Thoracic aorta (tissue), 2 donors: ENCODE results near the gene DOCK11. TPM values are rescaled to one million over a fixed set of nuclear protein-coding genes. Genes with fewer than 3 reads are reported as not detected.

ENCODE experiments used
- ATAC-seq: fragments of 150-250 bp; one replicate; pipeline ENCODE4 v1.8.0; 2017; ENCODE audit warnings: low read depth; ENCODE audit not compliant: insufficient number of reproducible peaks, low FRiP score
- DNase-seq: peaks from one replicate; pipeline ENCODE4 v3.0.0-alpha.2; 2020; ENCODE audit warnings: low spot score
- H3K27ac ChIP-seq, 2 donors: fragments of 200-600 bp; sonication (generic); 1 replicate in 1 of 2; 2 replicates in 1 of 2; pipeline ENCODE4 v1.5.1; 2016; ENCODE audit warnings: mild to moderate bottlenecking in 2 of 2, moderate library complexity in 2 of 2
- H3K27me3 ChIP-seq: fragments of 200-600 bp; sonication (generic); replicated peaks from 2 replicates; pipeline ENCODE4 v1.6.0; 2016; ENCODE audit warnings: mild to moderate bottlenecking; ENCODE audit not compliant: insufficient read depth
- H3K36me3 ChIP-seq: fragments of 200-600 bp; sonication (generic); one replicate; pipeline ENCODE4 v1.5.1; 2016
- H3K4me1 ChIP-seq, 2 donors: fragments of 200-600 bp; sonication (generic); 1 replicate in 1 of 2; 2 replicates in 1 of 2; pipeline versions ENCODE4 v1.5.1 to v1.6.0; 2016; ENCODE audit warnings: low read depth in 2 of 2, mild to moderate bottlenecking in 1 of 2; ENCODE audit not compliant: control insufficient read depth in 1 of 2
- H3K4me3 ChIP-seq: fragments of 200-600 bp; sonication (generic); 2 replicates; pipeline ENCODE4 v1.5.1; 2016; ENCODE audit warnings: mild to moderate bottlenecking
- H3K9me3 ChIP-seq: fragments of 200-600 bp; sonication (generic); 2 replicates; pipeline ENCODE4 v1.5.1; 2016
- total RNA-seq, 2 donors: library from RNA; depleted of rRNA; stranded (reverse); fragments of >200 nt; gene quantifications; one replicate each; pipeline versions ENCODE4 v1.1.0 to v1.2.3, GENCODE V29; 2016
- TF ChIP-seq, protein P1 (sequence below): fragments of 200-600 bp; sonication (generic); IDR thresholded peaks from one replicate; pipeline ENCODE4 v1.5.1; 2019; ENCODE audit warnings: antibody characterized with exemption

Gene DOCK11
- total RNA-seq, 2 donors from 2014 or later, result 30.6 to 45.8 TPM

DNA sequence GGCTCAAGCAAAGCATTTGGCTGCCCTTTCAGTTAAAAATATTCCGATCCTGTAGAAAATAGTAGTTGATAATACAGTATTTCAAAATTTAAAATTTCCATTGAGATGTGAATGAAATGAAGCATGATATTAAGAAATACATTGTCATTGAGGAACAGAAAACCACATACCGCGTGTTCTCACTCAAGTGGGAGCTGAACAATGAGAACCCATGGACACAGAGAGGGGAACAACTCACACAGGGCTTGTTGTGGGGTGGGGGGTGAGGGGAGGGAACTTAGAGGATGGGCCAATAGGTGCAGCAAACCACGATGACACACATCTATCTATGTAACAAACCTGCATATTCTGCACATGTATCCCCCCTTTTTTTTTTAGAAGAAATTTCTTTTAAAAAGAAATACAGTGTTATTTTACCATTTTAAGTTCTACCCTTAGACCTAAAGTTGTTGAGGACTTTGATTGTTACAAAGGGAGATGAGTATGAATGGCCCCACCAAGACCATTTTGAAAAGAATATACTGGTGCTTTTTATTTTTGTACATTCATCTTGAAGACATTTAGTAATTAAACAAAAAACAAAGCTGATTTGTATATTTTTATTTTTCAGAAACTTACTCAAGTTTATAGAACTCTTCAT, 179.8 kb downstream of the DOCK11 start:
- TF ChIP-seq, protein P1, sequence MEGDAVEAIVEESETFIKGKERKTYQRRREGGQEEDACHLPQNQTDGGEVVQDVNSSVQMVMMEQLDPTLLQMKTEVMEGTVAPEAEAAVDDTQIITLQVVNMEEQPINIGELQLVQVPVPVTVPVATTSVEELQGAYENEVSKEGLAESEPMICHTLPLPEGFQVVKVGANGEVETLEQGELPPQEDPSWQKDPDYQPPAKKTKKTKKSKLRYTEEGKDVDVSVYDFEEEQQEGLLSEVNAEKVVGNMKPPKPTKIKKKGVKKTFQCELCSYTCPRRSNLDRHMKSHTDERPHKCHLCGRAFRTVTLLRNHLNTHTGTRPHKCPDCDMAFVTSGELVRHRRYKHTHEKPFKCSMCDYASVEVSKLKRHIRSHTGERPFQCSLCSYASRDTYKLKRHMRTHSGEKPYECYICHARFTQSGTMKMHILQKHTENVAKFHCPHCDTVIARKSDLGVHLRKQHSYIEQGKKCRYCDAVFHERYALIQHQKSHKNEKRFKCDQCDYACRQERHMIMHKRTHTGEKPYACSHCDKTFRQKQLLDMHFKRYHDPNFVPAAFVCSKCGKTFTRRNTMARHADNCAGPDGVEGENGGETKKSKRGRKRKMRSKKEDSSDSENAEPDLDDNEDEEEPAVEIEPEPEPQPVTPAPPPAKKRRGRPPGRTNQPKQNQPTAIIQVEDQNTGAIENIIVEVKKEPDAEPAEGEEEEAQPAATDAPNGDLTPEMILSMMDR, result no peak
- Histone ChIP-seq H3K36me3 (no peaks in the 10 kb centered on the region), H3K27ac (no peak overlapping the region), H3K9me3 (no peaks in the 10 kb centered on the region), H3K4me3 (no peak overlapping the region), H3K4me1 (no peaks in the 10 kb centered on the region), H3K27me3 (no peaks in the 10 kb centered on the region)
- DNase-seq, result no peak
- ATAC-seq, result no peak

DNA sequence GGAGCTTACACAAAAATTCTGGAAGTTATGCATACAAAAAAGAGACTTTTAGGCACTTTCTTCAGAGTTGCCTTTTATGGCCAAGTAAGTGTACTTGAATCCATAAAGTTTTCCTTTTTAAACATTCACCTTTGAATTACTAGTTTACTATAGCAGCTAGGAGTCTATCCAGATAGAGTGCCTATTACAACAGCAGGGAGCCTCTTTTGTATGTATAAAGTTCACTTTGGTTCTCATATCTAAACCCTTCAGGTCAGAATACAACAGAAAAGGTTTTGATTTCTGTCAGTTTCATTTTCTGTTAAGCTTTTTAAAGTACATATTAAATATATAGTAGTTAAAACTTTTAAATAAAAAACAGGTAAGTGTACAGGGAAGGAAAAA, 180.3 kb downstream of the DOCK11 start:
- peaks cover under 1% of the 10 kb centered on the region for H3K36me3 ChIP-seq
- H3K9me3 ChIP-seq, result no peaks in the 10 kb centered on the region
- no peak overlapping the region for H3K4me3 ChIP-seq
- ATAC-seq (no peak), DNase-seq (no peak)
- H3K27ac ChIP-seq, result no peak overlapping the region
- H3K4me1 ChIP-seq, result no peaks in the 10 kb centered on the region
- no peaks in the 10 kb centered on the region for H3K27me3 ChIP-seq
- TF ChIP-seq, protein P1, result no peak

DNA sequence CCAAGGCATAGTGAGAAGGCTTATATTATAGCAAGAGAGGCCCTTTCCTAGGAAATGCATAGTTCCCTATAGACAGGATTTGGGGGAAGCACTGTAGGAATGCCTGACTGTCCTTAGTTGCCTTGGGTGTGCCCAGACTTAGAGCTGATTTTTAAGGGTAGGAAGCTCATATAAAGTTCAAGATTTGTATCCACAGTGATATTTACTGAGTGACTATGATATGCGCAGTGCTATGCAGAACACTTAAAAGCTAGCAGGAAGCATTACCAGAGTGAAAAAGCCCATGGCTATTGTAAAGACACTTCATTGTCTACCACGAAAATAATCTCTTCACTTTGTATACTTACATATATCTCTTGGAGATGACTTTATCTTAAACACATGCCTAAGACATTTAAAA, 181.7 kb downstream of the DOCK11 start:
- Histone ChIP-seq H3K36me3 (peaks cover 2% of the 10 kb centered on the region), H3K27ac (no peak overlapping the region), H3K4me3 (no peak overlapping the region), H3K4me1 (no peaks in the 10 kb centered on the region), H3K27me3 (no peaks in the 10 kb centered on the region), H3K9me3 (no peaks in the 10 kb centered on the region)
- no peak for ATAC-seq
- TF ChIP-seq, protein P1, result no peak
- DNase-seq, result no peak

DNA sequence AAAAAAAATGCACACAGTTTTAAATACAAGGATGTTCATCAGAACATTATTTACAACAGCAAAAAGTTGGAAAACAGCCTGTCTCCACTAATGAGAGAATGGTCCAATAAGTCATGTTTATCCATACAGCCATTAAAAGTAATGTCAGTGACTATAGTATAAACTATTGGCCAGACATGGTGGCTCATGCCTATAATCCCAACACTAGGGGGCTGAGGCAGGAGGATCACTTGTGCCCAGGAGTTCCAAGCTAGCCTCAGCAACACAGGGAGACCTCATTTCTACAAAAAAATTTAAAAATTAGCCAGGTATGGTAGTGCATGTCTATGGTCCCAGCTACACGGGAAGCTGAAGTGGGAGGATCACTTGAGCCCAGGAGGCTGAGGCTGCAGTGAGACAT, 183.7 kb downstream of the DOCK11 start:
- ATAC-seq (no peak), DNase-seq (no peak)
- peaks cover 2% of the 10 kb centered on the region for H3K36me3 ChIP-seq

DNA sequence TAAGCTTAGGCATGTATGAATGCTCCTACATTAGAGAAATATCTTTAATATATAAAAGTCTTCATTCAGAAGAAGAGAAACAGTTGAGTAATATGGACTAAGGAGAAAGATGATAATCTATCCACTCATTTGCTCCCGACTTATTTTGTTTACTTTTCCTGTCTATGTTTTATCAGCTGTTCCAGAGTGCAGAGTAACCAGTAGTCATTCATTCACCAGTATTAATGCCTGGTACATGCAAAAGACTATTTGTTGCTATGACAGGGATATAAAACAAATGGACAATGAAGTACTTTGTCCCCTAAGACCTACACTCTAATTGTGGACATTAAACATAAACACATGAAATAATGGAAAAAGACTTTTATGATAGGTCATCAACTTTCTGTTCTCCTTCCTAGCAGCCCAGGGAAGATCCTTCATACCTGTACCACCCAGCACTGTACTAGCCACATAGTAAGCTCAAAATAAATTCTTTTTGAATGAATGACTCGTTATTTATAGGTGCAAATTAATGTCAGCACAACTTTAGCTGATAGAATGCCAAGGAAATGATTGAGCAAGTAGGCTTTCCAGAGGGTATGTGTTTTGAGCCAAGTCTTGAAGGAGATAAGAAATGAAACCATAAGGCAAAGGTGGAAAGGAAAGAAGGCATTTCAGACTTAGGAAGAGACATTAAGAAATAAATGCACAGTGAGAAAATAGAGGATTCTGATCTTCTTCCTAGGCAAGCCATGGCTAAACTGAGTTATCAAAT, 186.8 kb downstream of the DOCK11 start:
- Histone ChIP-seq H3K27ac (no peak overlapping the region), H3K36me3 (peaks cover 2% of the 10 kb centered on the region), H3K27me3 (no peaks in the 10 kb centered on the region), H3K4me1 (no peaks in the 10 kb centered on the region), H3K4me3 (no peak overlapping the region), H3K9me3 (no peaks in the 10 kb centered on the region)
- DNase-seq (no peak), ATAC-seq (no peak)
- TF ChIP-seq, protein P1, result no peak

More for the DNA sequence above, 183.7 kb downstream of the DOCK11 start:
- Histone ChIP-seq H3K27ac (no peak overlapping the region), H3K4me3 (no peak overlapping the region), H3K4me1 (no peaks in the 10 kb centered on the region), H3K9me3 (no peaks in the 10 kb centered on the region), H3K27me3 (no peaks in the 10 kb centered on the region)
- TF ChIP-seq, protein P1, result no peak
